ENCODE data around the gene GNAQ. TPM values are rescaled to one million over a fixed set of nuclear protein-coding genes. Genes with fewer than 3 reads are reported as not detected.

GNAQ gene
- total RNA-seq, 1 donor from 2014 or later: 33.3 TPM

Other genes starting within 250 kb of the GNAQ start
- gene CEP78, start 204.3 kb upstream of the GNAQ start, total RNA-seq: 8.7 TPM in 2 replicates

Data from lung microvascular endothelial cell (primary cell).